Suppressor macrophage (primary cell): Measurements from ENCODE around the gene NMNAT1.
"Not testable (repeated sequence)": the region's sequence is repeated elsewhere in the genome, so short reads cannot be mapped to it uniquely, and the experiment has no call there.

Experiments used
- DNase-seq, 4 experiments: peaks; one replicate each; pipeline ENCODE4 v3.0.0-alpha.2; 2020 to 2022

The NMNAT1 gene

DNA sequence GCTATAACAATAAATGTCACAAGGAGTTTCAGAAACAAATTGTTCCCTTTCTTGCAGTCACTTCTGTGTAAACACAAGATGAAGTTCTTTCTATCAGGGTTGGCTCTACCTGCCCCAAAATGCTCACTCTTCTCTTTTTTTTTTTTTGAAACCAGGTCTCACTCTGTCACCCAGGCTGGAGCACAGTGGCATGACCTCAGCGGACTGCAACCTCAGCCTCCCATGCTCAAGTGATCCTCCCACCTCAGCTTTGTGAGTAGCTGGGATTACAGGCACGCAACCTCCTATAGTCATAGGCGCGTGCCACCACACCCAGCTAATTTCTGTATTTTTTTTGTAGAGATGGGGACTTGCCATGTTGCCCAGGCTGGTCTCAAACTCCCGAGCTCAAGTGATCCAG lies 22.7 kb upstream of the NMNAT1 start:
- peak in 1 of 4 experiments; percentile 16 for DNase-seq

DNA sequence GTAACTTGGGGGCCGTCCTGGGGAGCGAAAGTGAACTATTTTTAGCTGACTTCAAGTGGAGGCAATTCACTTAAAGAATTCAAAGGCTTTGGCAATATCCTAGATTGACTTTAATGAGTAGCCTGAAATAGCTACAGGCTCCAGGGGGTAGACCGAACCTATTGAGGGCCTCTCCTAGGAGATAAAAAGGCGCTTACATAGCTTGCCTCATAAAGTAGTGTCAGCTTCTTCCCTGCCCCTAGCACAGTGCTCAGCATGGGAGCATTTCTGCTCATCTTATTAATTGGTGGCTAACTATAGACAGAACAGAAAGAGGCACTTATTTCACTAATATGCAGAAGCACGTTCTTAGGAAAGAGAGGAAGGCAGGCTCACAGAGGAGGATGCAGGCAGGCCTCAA lies 20.9 kb upstream of the NMNAT1 start:
- no peak for DNase-seq

DNA sequence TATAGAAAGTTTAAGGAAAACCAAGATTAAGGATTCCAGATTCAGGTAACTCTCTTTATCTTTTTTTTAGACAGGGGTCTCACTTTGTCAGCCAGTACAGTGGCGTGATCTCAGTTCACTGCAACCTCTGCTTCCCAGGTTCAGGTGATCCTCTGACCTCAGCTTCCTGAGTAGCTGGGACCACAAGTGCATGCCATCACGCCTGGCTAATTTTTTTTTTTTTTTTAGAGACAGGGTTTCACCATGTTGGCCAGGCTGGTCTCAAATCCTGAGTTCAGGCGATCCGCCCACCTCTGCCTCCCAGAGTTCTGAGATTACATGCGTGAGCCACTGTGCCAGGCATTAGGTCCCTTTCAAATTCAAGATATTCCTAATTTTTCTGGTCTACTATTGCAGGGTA lies 16.0 kb upstream of the NMNAT1 start:
- peak in 3 of 4 experiments; percentile 7 to 17 (median 11) for DNase-seq

DNA sequence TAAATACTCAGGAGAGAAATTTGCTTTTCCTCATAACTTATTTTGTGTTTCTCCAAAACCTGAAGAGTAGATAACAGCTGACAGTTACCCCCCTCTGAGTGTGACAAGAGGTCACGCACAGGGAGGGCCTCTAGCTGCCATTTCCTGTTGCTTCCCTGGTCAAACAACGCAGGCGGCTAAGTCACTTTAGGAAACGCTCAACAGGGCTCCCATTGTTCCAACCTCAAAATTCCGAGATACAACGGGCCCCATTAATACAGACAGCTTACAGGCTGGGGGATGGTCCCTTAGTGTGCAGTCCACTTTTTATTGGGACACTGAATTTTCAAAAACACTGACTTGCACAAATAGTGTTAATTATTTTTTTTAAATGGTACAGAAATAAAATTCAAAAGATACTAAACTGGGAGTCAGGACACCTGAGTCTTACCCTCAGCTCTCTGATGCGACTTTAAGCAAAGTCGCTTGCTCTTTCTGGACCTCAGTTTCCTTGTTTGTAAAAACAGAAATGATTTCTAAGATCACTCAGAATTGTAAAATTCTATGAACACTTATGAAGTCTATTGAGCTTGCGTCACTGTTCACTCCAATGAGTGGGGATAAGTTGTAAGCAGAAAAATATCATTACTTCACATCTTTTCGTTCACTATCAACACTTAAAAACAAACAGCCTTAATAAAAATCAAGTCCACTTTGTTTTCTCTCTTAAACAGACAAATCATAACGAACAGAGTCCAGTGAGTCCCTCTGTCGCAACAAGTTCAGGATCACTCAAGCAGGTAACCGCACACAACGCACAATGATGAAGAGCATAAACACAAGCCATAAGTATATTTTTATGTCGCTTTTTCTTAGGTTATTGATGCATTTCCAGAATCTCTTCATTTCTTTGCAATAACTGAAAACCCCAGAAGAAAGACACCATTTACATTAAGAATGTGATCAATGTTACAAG lies 13.6 kb upstream of the NMNAT1 start:
- no peak for DNase-seq

GRCh38 chr1:9942399-9942938 lies 806 bp upstream of the NMNAT1 start:
- peak; percentile 44 to 75 (median 56) for DNase-seq

DNA sequence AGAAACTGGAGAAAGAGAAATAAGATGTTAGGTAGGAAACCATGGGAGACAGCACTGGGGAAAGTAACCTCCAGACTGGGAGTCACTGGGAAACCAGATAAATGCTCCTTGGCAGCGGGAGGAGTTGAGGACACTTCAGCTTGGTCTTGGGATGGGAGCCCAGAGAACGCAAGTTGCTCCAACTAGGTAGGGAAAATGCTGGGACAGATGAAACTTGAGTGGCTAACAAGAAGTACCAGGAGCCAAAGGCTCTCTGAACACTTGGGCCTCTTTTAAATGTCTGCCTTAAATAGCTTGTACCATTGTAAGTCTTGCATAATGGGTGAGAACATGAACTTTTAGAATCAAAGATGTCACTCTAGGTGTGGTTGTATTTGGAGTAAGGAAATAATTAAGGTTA lies 3.0 kb downstream of the NMNAT1 start:
- DNase-seq: no peak

DNA sequence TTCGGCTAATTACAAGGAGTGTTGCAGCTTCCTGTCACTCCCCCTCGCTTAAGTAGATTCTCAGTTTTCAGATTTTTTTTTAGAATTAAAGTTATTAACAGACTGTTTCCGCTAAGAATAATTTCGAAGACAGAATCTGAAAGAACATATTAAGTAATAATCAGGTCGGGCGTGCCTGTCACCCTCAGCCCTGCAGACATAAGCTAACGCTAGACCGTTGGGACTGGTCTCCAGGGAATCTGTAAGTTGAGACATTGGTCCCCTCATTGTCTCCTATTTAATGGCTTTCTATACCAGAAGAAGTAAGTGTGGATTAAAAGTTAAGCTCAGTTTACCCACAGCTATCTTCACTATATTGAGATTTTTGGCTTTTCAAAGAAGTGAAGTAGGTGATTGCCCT lies 14.5 kb downstream of the NMNAT1 start:
- no peak for DNase-seq

DNA sequence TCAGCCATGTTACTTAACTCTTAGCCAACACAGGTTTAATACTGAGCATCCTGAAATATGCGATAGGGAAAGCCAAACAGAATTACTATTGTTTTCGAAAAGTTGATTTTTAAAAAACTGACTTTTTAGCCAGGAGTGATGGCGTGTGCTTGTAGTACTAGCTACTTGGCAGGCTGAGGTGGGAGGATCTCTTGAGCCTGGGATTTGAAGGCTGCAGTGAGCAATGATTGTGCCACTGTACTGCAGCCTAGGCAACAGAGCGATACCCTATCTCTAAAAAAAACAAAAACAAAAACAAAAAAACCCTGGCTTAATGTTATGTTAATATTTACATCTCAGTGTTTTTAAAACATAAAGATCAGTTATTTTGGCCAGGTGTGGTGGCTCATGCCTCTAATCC lies 16.7 kb downstream of the NMNAT1 start:
- no peak for DNase-seq

GRCh38 chr1:9960706-9961562 lies 17.7 kb downstream of the NMNAT1 start:
- no peak for DNase-seq

DNA sequence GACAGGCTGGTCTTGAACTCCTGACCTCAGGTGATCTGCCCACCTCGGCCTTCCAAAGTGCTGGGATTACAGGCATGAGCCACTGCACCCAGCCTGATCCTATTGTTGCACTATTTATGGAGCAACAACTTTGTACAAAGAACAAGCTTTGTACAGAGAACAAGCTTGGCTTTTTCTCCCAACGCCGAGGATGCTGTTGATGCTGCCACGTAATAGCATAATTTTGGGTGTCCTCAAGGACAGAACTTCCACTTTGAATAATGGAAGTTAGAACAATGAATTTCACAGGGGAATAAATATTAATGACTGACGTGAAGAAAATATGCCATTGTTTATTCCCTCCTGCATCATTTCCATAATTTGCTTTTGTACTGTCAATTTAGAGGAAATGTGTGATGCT lies 41.0 kb downstream of the NMNAT1 start:
- no peak for DNase-seq

DNA sequence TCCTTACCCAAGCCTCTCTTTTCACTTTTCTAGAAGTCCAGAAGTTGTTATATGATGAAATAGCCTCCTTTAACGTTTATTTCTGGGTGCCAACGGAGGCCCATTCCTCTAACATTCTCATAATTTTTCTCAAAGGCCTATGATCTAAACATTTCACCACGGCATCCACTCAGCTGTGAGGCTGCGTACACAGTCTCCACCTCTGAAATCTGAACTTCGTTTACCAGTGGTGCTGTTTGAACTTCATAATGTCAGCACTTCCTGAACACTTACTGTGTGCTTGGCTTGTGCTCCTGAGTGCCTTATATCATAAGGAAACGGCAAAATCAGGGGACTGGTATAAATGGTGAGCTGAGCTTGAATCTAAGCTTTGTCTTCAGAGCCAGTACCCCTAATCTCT lies 41.7 kb downstream of the NMNAT1 start:
- no peak for DNase-seq

DNA sequence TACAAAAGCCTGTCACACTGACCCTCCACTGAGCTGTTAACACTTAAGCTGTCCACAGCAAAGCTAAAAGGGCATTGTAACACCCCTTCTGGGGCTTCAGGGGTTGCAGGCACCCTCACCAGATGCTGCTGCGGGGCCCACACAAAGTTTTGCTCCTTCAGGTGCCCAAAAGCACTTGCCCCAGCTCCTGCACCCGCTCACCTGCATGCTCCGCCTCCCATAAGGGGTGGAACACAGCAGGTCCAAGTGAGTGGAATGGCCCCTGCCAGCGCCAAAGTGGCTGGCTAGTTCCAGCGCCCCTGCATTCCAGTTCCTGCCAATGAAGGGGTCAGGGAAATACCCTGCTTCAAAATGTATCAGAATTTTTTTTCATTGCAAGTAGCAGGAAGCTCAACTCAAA lies 46.5 kb downstream of the NMNAT1 start:
- no peak for DNase-seq

DNA sequence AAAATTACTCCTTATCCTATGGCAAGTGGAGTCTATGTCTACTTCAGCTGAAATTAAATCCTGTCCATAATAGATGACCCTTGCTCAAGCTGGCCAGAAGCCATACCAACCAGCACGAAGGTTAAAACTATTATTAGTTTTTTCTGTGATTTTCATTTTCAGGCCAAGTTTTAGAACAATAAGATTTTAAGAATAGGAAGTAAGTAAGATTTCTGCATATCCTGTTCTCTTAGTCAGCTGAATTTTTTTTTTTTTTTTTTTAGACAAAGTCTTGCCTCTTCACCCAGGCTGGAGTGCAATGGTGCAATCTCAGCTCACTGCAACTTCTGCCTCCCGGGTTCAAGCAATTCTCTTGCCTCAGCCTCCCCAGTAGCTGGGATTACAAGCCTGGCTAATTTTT lies 47.7 kb downstream of the NMNAT1 start:
- DNase-seq: peak; percentile 15 to 76 (median 58)

GRCh38 chr1:9992910-9993309 lies 49.6 kb downstream of the NMNAT1 start:
- peak in 3 of 4 experiments; percentile 26 to 40 (median 33) for DNase-seq

DNA sequence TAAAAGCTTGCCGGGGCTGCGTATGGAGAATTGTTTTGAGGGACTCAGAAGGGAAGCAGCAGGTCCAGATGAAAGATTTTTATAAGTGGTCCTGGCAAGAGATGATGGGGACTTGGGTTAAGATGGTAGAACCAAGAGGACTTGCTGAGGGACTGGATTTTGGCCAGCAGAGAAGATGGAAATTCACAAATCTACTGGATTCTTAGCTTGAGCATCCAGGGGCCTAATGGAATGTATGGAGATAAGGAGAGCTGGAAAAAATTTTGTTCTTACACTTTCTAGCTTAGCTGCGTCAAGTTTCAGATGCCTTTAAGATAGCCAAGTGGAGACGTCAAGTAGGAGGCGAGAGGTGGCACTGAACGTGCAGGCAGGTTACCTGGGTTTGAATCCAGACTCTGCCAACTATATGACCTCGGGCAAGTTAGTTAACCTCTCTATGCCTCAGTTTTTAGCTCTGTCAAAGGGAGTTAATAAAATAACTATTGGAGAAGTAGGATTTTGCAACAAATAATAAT lies 50.3 kb downstream of the NMNAT1 start:
- no peak for DNase-seq

GRCh38 chr1:9996624-9997582 lies 53.6 kb downstream of the NMNAT1 start, which contains the start of gene RBP7:
Gene RBP7 (plus strand): TSS chr1:9997228. CDS start chr1:9997259, 31 bp downstream.
- peak; percentile 57 to 80 (median 66) for DNase-seq

DNA sequence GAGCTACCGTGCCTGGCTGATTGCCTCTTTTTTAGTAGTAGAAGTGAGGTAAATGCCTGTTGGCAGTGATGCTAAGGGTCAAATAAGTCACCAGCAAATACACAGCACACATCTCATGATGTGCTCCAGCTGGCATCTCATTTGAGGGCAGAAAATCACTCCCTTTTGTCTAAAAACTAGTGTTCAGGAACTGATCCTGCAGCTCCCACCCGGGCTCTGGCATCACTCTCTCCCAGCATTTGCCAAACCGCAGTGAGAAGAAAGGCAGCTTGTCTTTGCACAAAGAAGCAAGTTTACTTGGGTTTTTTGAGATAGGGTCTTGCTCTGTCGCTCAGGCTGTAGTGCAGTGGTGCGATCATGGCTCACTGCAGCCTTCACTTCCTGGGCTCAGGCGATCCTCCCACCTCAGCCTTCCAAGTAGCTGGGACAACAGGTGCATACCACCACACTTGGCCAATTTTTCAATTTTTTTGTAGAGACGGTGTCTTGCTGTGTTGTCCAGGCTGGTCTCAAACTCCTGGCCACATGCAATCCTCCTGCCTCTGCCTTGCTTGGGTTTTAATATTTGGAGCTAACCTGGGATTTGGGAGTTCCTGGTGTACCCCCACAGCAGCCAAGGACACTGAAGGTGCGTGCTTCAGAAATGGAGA lies 57.9 kb downstream of the NMNAT1 start:
- no peak for DNase-seq

DNA sequence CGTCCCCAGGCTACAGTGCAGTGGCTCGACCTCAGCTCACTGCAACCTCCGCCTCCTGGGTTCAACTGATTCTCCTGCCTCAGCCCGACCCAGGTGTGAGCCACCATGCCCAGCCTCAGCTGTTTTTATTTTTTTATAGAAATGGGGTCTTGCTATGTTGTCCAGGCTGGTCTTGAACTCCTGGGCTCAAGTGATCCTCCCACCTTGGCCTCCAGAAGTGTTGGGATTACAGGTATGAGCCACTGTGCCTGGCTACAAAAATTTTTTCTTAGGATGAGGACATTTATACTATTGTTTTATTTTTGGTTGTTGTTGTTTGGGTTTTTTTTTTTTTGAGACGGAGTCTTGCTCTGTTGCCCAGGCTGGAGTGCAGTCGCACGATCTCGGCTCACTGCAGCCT lies 62.0 kb downstream of the NMNAT1 start:
- DNase-seq: not testable (repeated sequence)

DNA sequence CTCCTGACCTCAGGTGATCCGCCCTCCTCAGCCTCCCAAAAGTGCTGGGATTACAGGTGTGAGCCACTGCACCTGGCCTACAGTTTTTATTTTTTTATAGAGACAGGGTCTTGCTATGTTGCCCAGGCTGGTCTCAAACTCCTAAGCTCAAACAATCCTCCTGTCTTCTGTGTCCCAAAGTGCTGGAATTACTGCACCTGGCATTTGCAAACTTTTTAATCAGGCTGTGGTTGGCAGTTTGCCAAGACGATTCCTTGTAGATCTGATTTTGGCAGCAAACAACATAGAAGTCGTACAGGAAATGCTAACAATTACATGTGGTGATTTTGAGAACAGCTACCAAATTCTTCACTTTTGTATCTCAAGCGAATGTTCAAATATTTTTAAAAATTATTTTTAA lies 63.9 kb downstream of the NMNAT1 start:
- DNase-seq: no peak

DNA sequence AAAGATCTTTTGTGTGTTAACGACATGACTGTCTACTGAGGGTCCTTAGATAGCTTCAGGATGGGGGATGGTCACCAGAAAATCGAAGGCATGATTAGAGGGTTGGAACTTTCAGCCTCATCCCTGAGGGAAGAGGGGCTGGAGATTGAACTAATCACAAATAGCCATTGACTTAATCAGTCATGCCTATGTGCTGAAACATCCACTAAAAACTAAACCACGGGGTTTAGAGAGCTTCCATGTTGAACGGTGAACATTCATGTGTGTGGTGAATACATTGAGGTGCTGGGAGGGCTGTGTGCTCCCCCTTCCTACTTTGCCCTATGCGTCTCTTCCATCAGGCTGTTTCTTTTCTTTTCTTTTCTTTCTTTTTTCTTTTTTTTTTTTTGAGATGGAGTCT lies 70.7 kb downstream of the NMNAT1 start:
- DNase-seq: no peak

DNA sequence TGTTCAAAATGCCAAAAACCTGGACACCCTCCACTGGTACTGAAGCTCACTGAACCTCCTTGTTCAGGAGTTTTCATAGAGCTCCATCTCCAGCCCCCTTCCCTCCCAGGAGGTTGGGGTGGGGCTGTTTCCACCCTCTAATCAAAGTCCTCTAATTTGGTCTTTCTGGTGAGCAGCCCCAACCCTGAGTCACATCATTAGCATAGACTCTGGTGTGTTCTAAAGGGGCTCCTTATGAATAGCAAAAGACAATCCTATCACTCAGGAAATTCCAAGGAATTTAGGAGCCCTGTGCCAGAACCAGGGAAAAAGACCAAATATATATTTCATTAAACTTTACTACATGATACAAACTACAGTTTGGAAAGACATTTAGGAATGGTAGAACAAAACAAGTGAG lies 76.3 kb downstream of the NMNAT1 start:
- DNase-seq: no peak
